HG03378 (cell line): ENCODE results near the gene TRIOBP.
"Not testable (repeated sequence)": the region's sequence is repeated elsewhere in the genome, so short reads cannot be mapped to it uniquely, and the experiment has no call there.

Source experiments
- ATAC-seq: cut with Tn5 transposase; IDR thresholded peaks from one replicate; pipeline ENCODE4 v1.9.1; 2021; ENCODE audit warnings: mild to moderate bottlenecking, moderate library complexity; ENCODE audit not compliant: unreplicated experiment

TRIOBP gene

GRCh38 chr22:37717746-37718305 lies 21.0 kb downstream of the TRIOBP start:
- not testable (repeated sequence) for ATAC-seq

GRCh38 chr22:37725551-37726240 lies 28.8 kb downstream of the TRIOBP start:
- no peak for ATAC-seq

GRCh38 chr22:37726241-37726887 lies 29.5 kb downstream of the TRIOBP start:
- ATAC-seq = no peak

GRCh38 chr22:37728620-37729019 lies 31.8 kb downstream of the TRIOBP start:
- ATAC-seq = no peak

- ATAC-seq = no peak
Measured at GRCh38 chr22:37731804-37732471, 35.1 kb downstream of the TRIOBP start.

- no peak for ATAC-seq
Measured at GRCh38 chr22:37732699-37733607, 36.1 kb downstream of the TRIOBP start.

- no peak for ATAC-seq
Measured at GRCh38 chr22:37733625-37734401, 37.0 kb downstream of the TRIOBP start.

- no peak for ATAC-seq
Measured at GRCh38 chr22:37734402-37734700, 37.5 kb downstream of the TRIOBP start.

GRCh38 chr22:37734964-37735451 lies 38.2 kb downstream of the TRIOBP start:
- ATAC-seq = no peak

- ATAC-seq = no peak
Measured at GRCh38 chr22:37739035-37739434, 42.2 kb downstream of the TRIOBP start.

- no peak for ATAC-seq
Measured at GRCh38 chr22:37739611-37740049, 42.8 kb downstream of the TRIOBP start.

- no peak for ATAC-seq
Measured at GRCh38 chr22:37740455-37741311, 43.8 kb downstream of the TRIOBP start.

GRCh38 chr22:37741312-37741795 lies 44.5 kb downstream of the TRIOBP start:
- no peak for ATAC-seq

- ATAC-seq = no peak
Measured at GRCh38 chr22:37742376-37743171, 45.7 kb downstream of the TRIOBP start.

- no peak for ATAC-seq
Measured at GRCh38 chr22:37744589-37744988, 47.7 kb downstream of the TRIOBP start.

- ATAC-seq = no peak
Measured at GRCh38 chr22:37745548-37746365, 48.9 kb downstream of the TRIOBP start.
